ENCODE measurements around the gene CACNG7. TPM values are rescaled to one million over a fixed set of nuclear protein-coding genes. Genes with fewer than 3 reads are reported as not detected.

Gene CACNG7
- total RNA-seq, 3 donors from 2014 or later, result 0.54 TPM; not detected in 2

GRCh38 chr19:53953383-53953782, 44.3 kb downstream of the CACNG7 start:
- DNase-seq (no peak), ATAC-seq (no peak)
- Histone ChIP-seq H3K36me3 (ENCODE audit: low read depth) (no peaks in the 10 kb centered on the region), H3K9me3 (no peaks in the 10 kb centered on the region), H3K4me3 (no peak overlapping the region), H3K4me1 (ENCODE audit: low read depth) (no peaks in the 10 kb centered on the region)
- TF ChIP-seq CTCF (IDR thresholded peaks at IDR 0.05), result no peak
- intact Hi-C loops (cut with DNase I, micrococcal nuclease), result no loop called here

- DNase-seq (no peak), ATAC-seq (no peak)
- Histone ChIP-seq H3K36me3 (ENCODE audit: low read depth) (no peaks in the 10 kb centered on the region), H3K9me3 (no peaks in the 10 kb centered on the region), H3K4me3 (no peak overlapping the region), H3K4me1 (ENCODE audit: low read depth) (no peaks in the 10 kb centered on the region)
- TF ChIP-seq CTCF (IDR thresholded peaks at IDR 0.05), result no peak
- intact Hi-C loops (cut with DNase I, micrococcal nuclease), result no loop called here
Observed at GRCh38 chr19:53957448-53958167, 48.5 kb downstream of the CACNG7 start.

GRCh38 chr19:53958168-53958571, 49.1 kb downstream of the CACNG7 start:
- no peak for TF ChIP-seq CTCF (IDR thresholded peaks at IDR 0.05)
- ATAC-seq (no peak), DNase-seq (no peak)
- Histone ChIP-seq H3K4me1 (ENCODE audit: low read depth) (no peaks in the 10 kb centered on the region), H3K36me3 (ENCODE audit: low read depth) (no peaks in the 10 kb centered on the region), H3K9me3 (no peaks in the 10 kb centered on the region), H3K4me3 (no peak overlapping the region)
- intact Hi-C loops (cut with DNase I, micrococcal nuclease), result no loop called here

- ATAC-seq, result no peak
- Histone ChIP-seq H3K36me3 (ENCODE audit: low read depth) (no peaks in the 10 kb centered on the region), H3K9me3 (no peaks in the 10 kb centered on the region), H3K4me1 (ENCODE audit: low read depth) (no peaks in the 10 kb centered on the region), H3K4me3 (no peak overlapping the region)
- no peak for DNase-seq
- intact Hi-C loops (cut with DNase I, micrococcal nuclease), result no loop called here
- no peak for TF ChIP-seq CTCF (IDR thresholded peaks at IDR 0.05)
Observed at GRCh38 chr19:53958823-53959757, 50.0 kb downstream of the CACNG7 start.

GRCh38 chr19:53960187-53960586, 51.1 kb downstream of the CACNG7 start:
- ATAC-seq, result no peak
- no peak for TF ChIP-seq CTCF (IDR thresholded peaks at IDR 0.05)
- intact Hi-C loops (cut with DNase I, micrococcal nuclease), result no loop called here
- H3K4me1 ChIP-seq (ENCODE audit: low read depth), result no peaks in the 10 kb centered on the region
- no peaks in the 10 kb centered on the region for H3K36me3 ChIP-seq (ENCODE audit: low read depth)
- DNase-seq, result no peak
- no peaks in the 10 kb centered on the region for H3K9me3 ChIP-seq
- no peak overlapping the region for H3K4me3 ChIP-seq
